ENCODE measurements around the gene OGFOD3.
A peak's percentile ranks its signal among the peaks of the same experiment; 100 is the strongest.

The OGFOD3 gene

DNA sequence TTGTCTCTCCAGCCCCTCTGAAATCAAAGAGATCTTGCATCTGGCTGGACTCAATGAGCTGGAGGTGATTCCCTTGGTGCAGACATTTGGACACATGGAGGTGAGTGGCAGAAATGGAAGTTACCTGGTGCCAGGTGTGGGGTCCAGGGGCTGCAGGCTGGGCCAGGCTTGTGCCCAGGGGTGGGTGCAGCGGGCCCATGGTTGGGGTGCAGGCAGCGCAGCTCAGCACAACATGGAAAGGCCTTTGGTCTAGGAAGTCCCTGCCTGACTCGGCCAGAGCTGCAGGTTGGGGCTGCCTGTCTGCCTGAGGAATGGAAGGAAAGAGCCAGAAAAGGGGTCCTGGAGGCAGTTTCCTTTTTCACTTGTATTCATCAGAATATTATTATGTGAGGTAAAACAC, 10.2 kb upstream of the OGFOD3 start:
- Histone ChIP-seq H3K4me3 (ENCODE audit: low read depth, low read length) (no peak overlapping the region), H3K9me3 (ENCODE audit: control insufficient read depth, insufficient read depth, low read depth, low read length) (no peaks in the 10 kb centered on the region), H3K4me1 (ENCODE audit: control insufficient read depth, insufficient read depth, low read length) (no peaks in the 10 kb centered on the region), H3K9ac (ENCODE audit: low read length) (no peak overlapping the region), H3K27me3 (ENCODE audit: control insufficient read depth, insufficient read depth, low read length) (no peaks in the 10 kb centered on the region), H3K27ac (ENCODE audit: low read depth, low read length) (no peak overlapping the region), H3K36me3 (ENCODE audit: control insufficient read depth, insufficient read depth, low read length) (peaks cover 4% of the 10 kb centered on the region)

GRCh38 chr17:82424863-82425159, 6.4 kb upstream of the OGFOD3 start:
- peaks cover 3% of the 10 kb centered on the region; the same call in 1 of the 2 replicates for H3K9me3 ChIP-seq (ENCODE audit: control insufficient read depth, insufficient read depth, low read depth, low read length)
- H3K4me1 ChIP-seq (ENCODE audit: control insufficient read depth, insufficient read depth, low read length), result no peaks in the 10 kb centered on the region
- peaks cover 5% of the 10 kb centered on the region; the same call in 1 of the 2 replicates for H3K36me3 ChIP-seq (ENCODE audit: control insufficient read depth, insufficient read depth, low read length)
- H3K4me3 ChIP-seq (ENCODE audit: low read depth, low read length), result no peak overlapping the region
- no peaks in the 10 kb centered on the region for H3K27me3 ChIP-seq (ENCODE audit: control insufficient read depth, insufficient read depth, low read length)
- no peak overlapping the region for H3K9ac ChIP-seq (ENCODE audit: low read length)
- no peak overlapping the region for H3K27ac ChIP-seq (ENCODE audit: low read depth, low read length)

- Histone ChIP-seq H3K9me3 (ENCODE audit: control insufficient read depth, insufficient read depth, low read depth, low read length) (peaks cover 3% of the 10 kb centered on the region; the same call in 1 of the 2 replicates), H3K36me3 (ENCODE audit: control insufficient read depth, insufficient read depth, low read length) (peaks cover 5% of the 10 kb centered on the region; the same call in 1 of the 2 replicates), H3K27me3 (ENCODE audit: control insufficient read depth, insufficient read depth, low read length) (no peaks in the 10 kb centered on the region), H3K4me3 (ENCODE audit: low read depth, low read length) (no peak overlapping the region), H3K27ac (ENCODE audit: low read depth, low read length) (no peak overlapping the region), H3K4me1 (ENCODE audit: control insufficient read depth, insufficient read depth, low read length) (no peaks in the 10 kb centered on the region), H3K9ac (ENCODE audit: low read length) (no peak overlapping the region)
These were observed 5.8 kb upstream of the OGFOD3 start for GRCh38 chr17:82424001-82424862.

GRCh38 chr17:82419540-82419939, 1.2 kb upstream of the OGFOD3 start:
- Histone ChIP-seq H3K9me3 (ENCODE audit: control insufficient read depth, insufficient read depth, low read depth, low read length) (peaks cover 3% of the 10 kb centered on the region; the same call in 1 of the 2 replicates), H3K27me3 (ENCODE audit: control insufficient read depth, insufficient read depth, low read length) (no peaks in the 10 kb centered on the region), H3K4me3 (ENCODE audit: low read depth, low read length) (peak overlapping the region; percentile 89; the same call in 1 of the 2 replicates), H3K4me1 (ENCODE audit: control insufficient read depth, insufficient read depth, low read length) (peaks cover 6% of the 10 kb centered on the region), H3K36me3 (ENCODE audit: control insufficient read depth, insufficient read depth, low read length) (peaks cover 5% of the 10 kb centered on the region; the same call in 1 of the 2 replicates), H3K9ac (ENCODE audit: low read length) (no peak overlapping the region), H3K27ac (ENCODE audit: low read depth, low read length) (no peak overlapping the region)

DNA sequence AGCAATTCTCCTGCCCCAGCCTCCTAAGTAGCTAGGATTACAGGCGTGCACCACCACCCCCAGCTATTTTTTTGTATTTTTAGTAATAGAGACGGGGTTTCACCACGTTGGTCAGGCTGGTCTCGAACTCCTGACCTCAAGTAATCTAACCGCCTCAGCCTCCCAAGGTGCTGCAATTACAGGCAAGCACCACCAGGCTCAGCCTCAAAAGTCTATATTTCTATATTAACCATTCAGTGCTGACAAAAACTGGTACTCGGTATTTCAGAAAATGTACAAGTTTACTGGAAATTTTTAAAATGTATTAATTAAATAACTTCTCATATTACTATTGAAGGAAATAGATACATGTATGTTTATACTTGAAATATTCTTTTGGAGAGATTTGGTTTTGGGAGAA, 1.6 kb downstream of the OGFOD3 start:
- peaks cover 5% of the 10 kb centered on the region; the same call in 1 of the 2 replicates for H3K36me3 ChIP-seq (ENCODE audit: control insufficient read depth, insufficient read depth, low read length)
- no peak overlapping the region for H3K9ac ChIP-seq (ENCODE audit: low read length)
- H3K4me1 ChIP-seq (ENCODE audit: control insufficient read depth, insufficient read depth, low read length), result peaks cover 6% of the 10 kb centered on the region
- no peak overlapping the region for H3K4me3 ChIP-seq (ENCODE audit: low read depth, low read length)
- no peak overlapping the region for H3K27ac ChIP-seq (ENCODE audit: low read depth, low read length)
- H3K27me3 ChIP-seq (ENCODE audit: control insufficient read depth, insufficient read depth, low read length), result no peaks in the 10 kb centered on the region
- H3K9me3 ChIP-seq (ENCODE audit: control insufficient read depth, insufficient read depth, low read depth, low read length), result no peaks in the 10 kb centered on the region

DNA sequence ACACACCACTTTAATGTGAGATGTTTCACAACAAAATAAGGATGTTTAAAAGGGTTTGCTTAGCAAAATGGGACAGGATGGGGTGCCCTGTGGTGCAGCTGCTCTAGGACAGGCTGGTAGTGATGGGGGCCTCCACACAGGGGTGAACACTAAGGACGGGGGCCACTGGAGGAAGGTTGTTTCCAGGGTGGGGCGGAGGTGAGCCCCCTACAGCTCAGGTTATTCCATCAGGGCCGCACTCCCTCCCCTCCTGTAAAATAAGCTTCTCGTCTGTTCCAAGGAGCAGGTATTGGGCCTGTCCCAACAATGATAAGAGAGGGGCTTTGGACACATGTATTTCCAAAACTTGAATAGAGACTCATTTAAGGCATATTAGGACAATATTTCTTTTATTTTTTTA, 2.1 kb downstream of the OGFOD3 start:
- H3K4me1 ChIP-seq (ENCODE audit: control insufficient read depth, insufficient read depth, low read length), result peaks cover 6% of the 10 kb centered on the region

DNA sequence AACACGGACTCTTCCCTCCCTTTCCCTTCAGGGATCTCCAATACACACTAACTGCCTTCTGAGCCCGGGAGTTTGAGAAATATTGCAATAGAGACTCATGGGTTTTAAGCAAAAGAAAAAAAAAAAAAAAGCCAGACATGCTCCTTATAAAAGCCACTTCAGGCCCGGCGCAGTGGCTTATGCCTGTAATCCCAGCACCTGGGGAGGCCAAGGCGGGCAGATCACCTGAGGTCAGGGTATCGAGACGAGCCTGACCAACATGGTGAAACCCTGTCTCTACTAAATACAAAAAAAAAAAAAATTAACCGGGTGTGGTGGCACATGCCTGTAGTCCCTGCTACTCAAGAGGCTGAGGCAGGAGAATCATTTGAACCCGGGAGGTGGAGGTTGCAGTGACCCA, 2.6 kb downstream of the OGFOD3 start:
- no peak overlapping the region for H3K27ac ChIP-seq (ENCODE audit: low read depth, low read length)
- no peaks in the 10 kb centered on the region for H3K27me3 ChIP-seq (ENCODE audit: control insufficient read depth, insufficient read depth, low read length)
- H3K36me3 ChIP-seq (ENCODE audit: control insufficient read depth, insufficient read depth, low read length), result 0 out of 2 replicates have a peak, but pooled peaks cover 5% of the 10 kb centered on the region
- no peaks in the 10 kb centered on the region for H3K9me3 ChIP-seq (ENCODE audit: control insufficient read depth, insufficient read depth, low read depth, low read length)
- no peak overlapping the region for H3K4me3 ChIP-seq (ENCODE audit: low read depth, low read length)
- no peak overlapping the region for H3K9ac ChIP-seq (ENCODE audit: low read length)
- peaks cover 6% of the 10 kb centered on the region for H3K4me1 ChIP-seq (ENCODE audit: control insufficient read depth, insufficient read depth, low read length)

More for the DNA sequence above, 2.1 kb downstream of the OGFOD3 start:
- Histone ChIP-seq H3K4me3 (ENCODE audit: low read depth, low read length) (no peak overlapping the region), H3K9me3 (ENCODE audit: control insufficient read depth, insufficient read depth, low read depth, low read length) (no peaks in the 10 kb centered on the region), H3K36me3 (ENCODE audit: control insufficient read depth, insufficient read depth, low read length) (peaks cover 5% of the 10 kb centered on the region; the same call in 1 of the 2 replicates), H3K27ac (ENCODE audit: low read depth, low read length) (no peak overlapping the region), H3K9ac (ENCODE audit: low read length) (no peak overlapping the region), H3K27me3 (ENCODE audit: control insufficient read depth, insufficient read depth, low read length) (no peaks in the 10 kb centered on the region)

DNA sequence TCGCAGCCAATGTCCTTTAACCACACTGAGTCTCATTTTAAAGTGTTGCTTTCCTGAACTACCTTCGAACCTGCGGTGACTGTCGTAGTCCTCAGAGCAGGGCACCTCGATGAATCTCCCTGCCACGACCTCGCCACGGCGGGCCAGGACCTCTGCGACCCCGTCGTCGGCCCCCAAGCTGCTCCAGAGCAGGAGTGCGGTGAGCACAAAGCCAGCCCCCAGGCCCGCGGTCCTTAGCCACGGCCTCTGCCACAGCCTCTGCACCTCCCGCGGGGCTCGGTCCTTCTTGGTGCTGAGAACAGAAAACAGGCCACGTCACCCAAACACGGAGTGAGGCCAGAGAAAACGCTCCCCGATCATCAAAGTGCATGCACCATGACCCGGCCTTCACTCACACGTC, 3.0 kb downstream of the OGFOD3 start:
- Histone ChIP-seq H3K9me3 (ENCODE audit: control insufficient read depth, insufficient read depth, low read depth, low read length) (no peaks in the 10 kb centered on the region), H3K4me1 (ENCODE audit: control insufficient read depth, insufficient read depth, low read length) (peaks cover 6% of the 10 kb centered on the region), H3K4me3 (ENCODE audit: low read depth, low read length) (no peak overlapping the region), H3K27me3 (ENCODE audit: control insufficient read depth, insufficient read depth, low read length) (no peaks in the 10 kb centered on the region), H3K27ac (ENCODE audit: low read depth, low read length) (no peak overlapping the region), H3K9ac (ENCODE audit: low read length) (no peak overlapping the region), H3K36me3 (ENCODE audit: control insufficient read depth, insufficient read depth, low read length) (0 out of 2 replicates have a peak, but pooled peaks cover 5% of the 10 kb centered on the region)

DNA sequence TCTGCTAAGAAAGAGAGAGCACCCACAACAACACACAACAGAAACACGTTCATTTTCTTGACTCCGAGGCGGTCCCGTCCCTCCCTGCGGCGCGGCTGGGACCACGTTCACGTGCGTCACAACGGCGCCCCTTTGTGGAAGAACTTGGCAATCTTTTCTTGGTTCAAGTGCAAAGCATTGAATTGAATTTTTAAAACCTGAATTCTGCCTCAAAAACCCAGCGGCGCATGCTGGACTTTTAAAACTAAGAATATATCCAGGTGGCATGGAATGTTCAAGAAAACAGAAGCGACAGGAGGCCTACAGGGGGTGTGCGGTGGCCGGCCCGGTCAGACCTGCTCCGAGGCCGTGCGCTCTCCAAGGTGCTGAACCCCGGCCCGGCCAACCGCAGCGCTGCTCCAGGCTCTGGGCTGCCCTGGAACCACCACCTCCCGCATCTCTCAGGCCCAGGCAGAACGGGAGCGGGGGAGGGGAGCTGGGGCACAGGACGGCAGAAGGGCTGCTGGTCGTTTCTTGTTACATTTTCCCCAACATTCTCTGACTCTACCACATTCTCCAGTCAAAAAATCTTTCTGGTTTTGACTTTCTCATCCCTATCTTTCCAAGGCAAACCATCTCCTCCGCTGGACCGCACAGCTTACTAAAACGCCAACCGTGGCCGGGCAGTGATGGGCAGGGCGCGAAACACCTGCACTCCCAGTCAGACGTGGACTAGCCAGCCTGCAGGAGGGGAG, 3.7 kb downstream of the OGFOD3 start:
- Histone ChIP-seq H3K27ac (ENCODE audit: low read depth, low read length) (no peak overlapping the region), H3K9me3 (ENCODE audit: control insufficient read depth, insufficient read depth, low read depth, low read length) (no peaks in the 10 kb centered on the region), H3K4me3 (ENCODE audit: low read depth, low read length) (peak overlapping the region; percentile 40), H3K9ac (ENCODE audit: low read length) (no peak overlapping the region), H3K27me3 (ENCODE audit: control insufficient read depth, insufficient read depth, low read length) (no peaks in the 10 kb centered on the region), H3K4me1 (ENCODE audit: control insufficient read depth, insufficient read depth, low read length) (peaks cover 6% of the 10 kb centered on the region), H3K36me3 (ENCODE audit: control insufficient read depth, insufficient read depth, low read length) (no peaks in the 10 kb centered on the region)

DNA sequence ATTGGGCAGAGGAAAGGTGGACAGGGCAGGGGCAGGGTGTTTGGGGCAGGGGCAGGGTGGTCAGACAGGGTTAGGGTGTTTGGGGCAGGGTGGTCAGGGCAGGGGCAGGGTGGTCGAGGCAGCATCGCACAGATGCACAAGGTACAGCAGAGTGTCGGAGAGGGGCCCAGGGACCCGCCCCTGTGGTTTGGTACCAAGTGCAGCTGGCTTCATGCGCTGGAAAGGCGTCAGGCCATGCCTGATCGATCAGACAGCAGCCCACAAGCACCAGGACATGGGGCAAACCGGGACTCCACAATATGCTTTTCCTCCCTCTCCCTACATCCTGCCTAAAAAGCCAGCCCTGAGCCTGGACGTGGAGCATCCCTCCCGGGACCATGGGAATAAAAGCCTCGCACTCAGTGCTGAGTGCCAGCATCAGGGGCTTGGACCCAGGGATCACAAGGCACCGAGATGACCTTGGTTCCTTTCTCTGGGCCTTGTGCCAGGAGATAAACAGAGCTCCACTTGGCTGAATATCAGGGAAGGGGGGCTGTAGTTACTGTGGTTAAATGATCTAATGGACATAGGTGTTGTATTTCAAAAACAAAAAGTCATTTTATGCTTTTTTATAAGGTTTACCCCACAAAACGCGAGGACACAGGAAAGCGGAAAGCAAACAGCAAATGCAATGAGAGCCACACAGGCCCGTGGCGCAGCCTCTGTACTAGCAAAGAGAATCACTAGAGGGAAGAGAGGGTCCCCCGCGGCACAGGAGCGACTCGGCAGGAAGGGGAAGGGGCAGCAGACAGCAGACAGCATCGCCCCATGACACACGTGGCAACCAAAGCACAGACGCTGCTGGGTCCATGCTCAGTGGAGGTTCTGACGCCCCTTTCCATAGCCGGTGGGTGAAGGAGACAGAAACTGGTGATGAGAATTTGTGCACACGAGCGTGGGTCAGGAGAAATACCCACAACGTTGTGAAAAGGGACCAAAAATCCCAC, 5.6 kb downstream of the OGFOD3 start:
- peaks cover 6% of the 10 kb centered on the region for H3K4me1 ChIP-seq (ENCODE audit: control insufficient read depth, insufficient read depth, low read length)
- H3K9me3 ChIP-seq (ENCODE audit: control insufficient read depth, insufficient read depth, low read depth, low read length), result no peaks in the 10 kb centered on the region
- H3K27ac ChIP-seq (ENCODE audit: low read depth, low read length), result no peak overlapping the region
- no peak overlapping the region for H3K9ac ChIP-seq (ENCODE audit: low read length)
- H3K27me3 ChIP-seq (ENCODE audit: control insufficient read depth, insufficient read depth, low read length), result no peaks in the 10 kb centered on the region
- no peak overlapping the region for H3K4me3 ChIP-seq (ENCODE audit: low read depth, low read length)
- no peaks in the 10 kb centered on the region for H3K36me3 ChIP-seq (ENCODE audit: control insufficient read depth, insufficient read depth, low read length)

Data from HUES6 (cell line).